ENCODE data around the gene OSBPL5. TPM values are rescaled to one million over a fixed set of nuclear protein-coding genes. Genes with fewer than 3 reads are reported as not detected.
A peak's percentile ranks its signal among the peaks of the same experiment; 100 is the strongest.

Gene OSBPL5
- total RNA-seq, 1 experiment from 2014 or later: 115 TPM

- Mint-ChIP-seq H3K9me3 (ENCODE audit: unreplicated experiment) (no peaks in the 10 kb centered on the region), H3K27me3 (ENCODE audit: insufficient read depth, unreplicated experiment) (no peaks in the 10 kb centered on the region), H3K36me3 (ENCODE audit: insufficient read depth, unreplicated experiment) (peaks cover 63% of the 10 kb centered on the region), H3K4me1 (ENCODE audit: insufficient read depth, unreplicated experiment) (peaks cover 32% of the 10 kb centered on the region), H3K4me3 (ENCODE audit: unreplicated experiment) (peak overlapping the region; percentile 90), H3K27ac (ENCODE audit: low read depth, unreplicated experiment) (peak overlapping the region; percentile 79)
- ChIA-PET CTCF (interaction anchor here (1.2 to 3.5 kb wide), 2 partner anchors 14 to 87 kb away, joined by 6 to 23 read pairs; no protein-coding TSS in a partner anchor), POLR2A (interaction anchor here (0.6 to 5.4 kb wide), 17 partner anchors 11 to 299 kb away, joined by 3 to 179 read pairs (median 4); partner anchors contain the start of genes OSBPL5 and PHLDA2)
- TF ChIP-seq CTCF (IDR thresholded peaks at IDR 0.05; ENCODE audit: unreplicated experiment): no peak
- intact Hi-C loops (cut with micrococcal nuclease): loop anchor here (5.0 kb wide), 1 partner anchor 42 kb away; the partner anchor contains the start of gene OSBPL5
- no peak for DNase-seq (ENCODE audit: unreplicated experiment)
- no TSS peak for BruUV-seq (replicated peaks)
Measured at GRCh38 chr11:3124821-3125220, 40.3 kb downstream of the OSBPL5 start.

- H3K27me3 Mint-ChIP-seq (ENCODE audit: insufficient read depth, unreplicated experiment): no peaks in the 10 kb centered on the region
- H3K36me3 Mint-ChIP-seq (ENCODE audit: insufficient read depth, unreplicated experiment): peaks cover 70% of the 10 kb centered on the region
- TF ChIP-seq CTCF (IDR thresholded peaks at IDR 0.05; ENCODE audit: unreplicated experiment): no peak
- no TSS peak for BruUV-seq (replicated peaks)
- H3K9me3 Mint-ChIP-seq (ENCODE audit: unreplicated experiment): no peaks in the 10 kb centered on the region
- peak overlapping the region; percentile 79 for H3K27ac Mint-ChIP-seq (ENCODE audit: low read depth, unreplicated experiment)
- H3K4me3 Mint-ChIP-seq (ENCODE audit: unreplicated experiment): peak overlapping the region; percentile 90
- ChIA-PET CTCF (interaction anchor here (0.5 to 3.5 kb wide), 9 partner anchors 13 to 591 kb away, joined by 3 to 23 read pairs (median 4); no protein-coding TSS in a partner anchor), POLR2A (interaction anchor here (0.5 to 5.4 kb wide), 17 partner anchors 11 to 299 kb away, joined by 3 to 179 read pairs (median 4); partner anchors contain the start of genes CARS1, OSBPL5 and PHLDA2)
- intact Hi-C loops (cut with micrococcal nuclease): loop anchor here (1.0 to 5.0 kb wide), 2 partner anchors 43 to 71 kb away; partner anchors contain the start of gene OSBPL5
- H3K4me1 Mint-ChIP-seq (ENCODE audit: insufficient read depth, unreplicated experiment): peaks cover 32% of the 10 kb centered on the region
- DNase-seq (ENCODE audit: unreplicated experiment): peak; percentile 99
Measured at GRCh38 chr11:3123761-3124733, 41.1 kb downstream of the OSBPL5 start.

GRCh38 chr11:3123305-3123704 lies 41.8 kb downstream of the OSBPL5 start:
- Mint-ChIP-seq H3K27me3 (ENCODE audit: insufficient read depth, unreplicated experiment) (no peaks in the 10 kb centered on the region), H3K36me3 (ENCODE audit: insufficient read depth, unreplicated experiment) (peaks cover 78% of the 10 kb centered on the region), H3K9me3 (ENCODE audit: unreplicated experiment) (no peaks in the 10 kb centered on the region), H3K27ac (ENCODE audit: low read depth, unreplicated experiment) (peak overlapping the region; percentile 79), H3K4me1 (ENCODE audit: insufficient read depth, unreplicated experiment) (peaks cover 34% of the 10 kb centered on the region), H3K4me3 (ENCODE audit: unreplicated experiment) (peak overlapping the region; percentile 90)
- POLR2A ChIA-PET: interaction anchor here (0.5 to 5.4 kb wide), 7 partner anchors 10 to 300 kb away, joined by 3 to 179 read pairs (median 9); partner anchors contain the start of gene OSBPL5
- no peak for TF ChIP-seq CTCF (IDR thresholded peaks at IDR 0.05; ENCODE audit: unreplicated experiment)
- intact Hi-C loops (cut with micrococcal nuclease): loop anchor here (1.0 to 5.0 kb wide), 2 partner anchors 44 to 72 kb away; partner anchors contain the start of gene OSBPL5
- DNase-seq (ENCODE audit: unreplicated experiment): peak; percentile 87
- BruUV-seq (replicated peaks): no TSS peak
- CTCF ChIA-PET: interaction anchor here (0.5 to 3.5 kb wide), 8 partner anchors 12 to 1512 kb away, joined by 3 to 23 read pairs (median 4); no protein-coding TSS in a partner anchor

Data from MCF 10A (cell line).